ENCODE results near the gene CBY2. TPM values are rescaled to one million over a fixed set of nuclear protein-coding genes. Genes with fewer than 3 reads are reported as not detected.
"Not testable (repeated sequence)": the region's sequence is repeated elsewhere in the genome, so short reads cannot be mapped to it uniquely, and the experiment has no call there.

Gene CBY2
- total RNA-seq, 4 donors from 2014 or later = not detected

- H3K27me3 ChIP-seq = no peaks in the 10 kb centered on the region
- H3K4me1 ChIP-seq = no peaks in the 10 kb centered on the region
- no peaks in the 10 kb centered on the region for H3K36me3 ChIP-seq
- no peak for TF ChIP-seq CTCF (IDR thresholded peaks at IDR 0.05)
- no peak for TF ChIP-seq POLR2A (IDR thresholded peaks at IDR 0.05)
- H3K27ac ChIP-seq = no peak overlapping the region
- no peaks in the 10 kb centered on the region for H3K9me3 ChIP-seq
- no peak overlapping the region for H3K4me3 ChIP-seq
- intact Hi-C loops (cut with DNase I; ENCODE audit: low total_unique reads) = no loop called here
- DNase-seq = no peak
Observed at GRCh38 chr13:45662162-45662561, 40.0 kb upstream of the CBY2 start.

GRCh38 chr13:45662903-45663302, 39.2 kb upstream of the CBY2 start:
- H3K4me3 ChIP-seq; H3K27ac ChIP-seq; intact Hi-C loops (cut with DNase I; ENCODE audit: low total_unique reads); H3K4me1 ChIP-seq; H3K9me3 ChIP-seq; H3K27me3 ChIP-seq; H3K36me3 ChIP-seq; DNase-seq: not testable (repeated sequence)

- H3K27ac ChIP-seq; H3K27me3 ChIP-seq; H3K4me3 ChIP-seq; intact Hi-C loops (cut with DNase I; ENCODE audit: low total_unique reads); H3K4me1 ChIP-seq; H3K9me3 ChIP-seq; H3K36me3 ChIP-seq; DNase-seq: not testable (repeated sequence)
Observed at GRCh38 chr13:45669626-45670025, 32.5 kb upstream of the CBY2 start.

GRCh38 chr13:45670189-45670885, 31.8 kb upstream of the CBY2 start:
- TF ChIP-seq POLR2A (IDR thresholded peaks at IDR 0.05) (no peak), CTCF (IDR thresholded peaks at IDR 0.05) (no peak)
- H3K4me1 ChIP-seq = no peaks in the 10 kb centered on the region
- no peak for DNase-seq
- H3K36me3 ChIP-seq = no peaks in the 10 kb centered on the region
- intact Hi-C loops (cut with DNase I; ENCODE audit: low total_unique reads) = no loop called here
- H3K9me3 ChIP-seq = no peaks in the 10 kb centered on the region
- H3K27me3 ChIP-seq = no peaks in the 10 kb centered on the region
- H3K4me3 ChIP-seq = no peak overlapping the region
- no peak overlapping the region for H3K27ac ChIP-seq

- H3K27me3 ChIP-seq = no peaks in the 10 kb centered on the region
- H3K9me3 ChIP-seq = no peaks in the 10 kb centered on the region
- H3K27ac ChIP-seq = no peak overlapping the region
- no peak overlapping the region for H3K4me3 ChIP-seq
- DNase-seq = no peak
- H3K4me1 ChIP-seq = no peaks in the 10 kb centered on the region
- H3K36me3 ChIP-seq = no peaks in the 10 kb centered on the region
- intact Hi-C loops (cut with DNase I; ENCODE audit: low total_unique reads) = no loop called here
- TF ChIP-seq CTCF (IDR thresholded peaks at IDR 0.05) (no peak), POLR2A (IDR thresholded peaks at IDR 0.05) (no peak)
Observed at GRCh38 chr13:45674908-45675307, 27.2 kb upstream of the CBY2 start.

- intact Hi-C loops (cut with DNase I; ENCODE audit: low total_unique reads) = no loop called here
- Histone ChIP-seq H3K4me1 (no peaks in the 10 kb centered on the region), H3K9me3 (no peaks in the 10 kb centered on the region), H3K36me3 (no peaks in the 10 kb centered on the region), H3K27ac (no peak overlapping the region), H3K27me3 (no peaks in the 10 kb centered on the region), H3K4me3 (no peak overlapping the region)
- no peak for DNase-seq
- TF ChIP-seq CTCF (IDR thresholded peaks at IDR 0.05) (no peak), POLR2A (IDR thresholded peaks at IDR 0.05) (no peak)
Observed at GRCh38 chr13:45678282-45678681, 23.8 kb upstream of the CBY2 start.
